HG03558 (cell line): ENCODE data around the gene HIC2.
"Not testable (repeated sequence)": the region's sequence is repeated elsewhere in the genome, so short reads cannot be mapped to it uniquely, and the experiment has no call there.

ENCODE experiments used
- ATAC-seq: cut with Tn5 transposase; IDR thresholded peaks from one replicate; pipeline ENCODE4 v1.9.1; 2021; ENCODE audit warnings: moderate number of reproducible peaks; ENCODE audit not compliant: unreplicated experiment; ENCODE audit errors: extremely low read depth

The HIC2 gene

GRCh38 chr22:21489149-21489680 lies 72.0 kb downstream of the HIC2 start:
- ATAC-seq: not testable (repeated sequence)

GRCh38 chr22:21490556-21490955 lies 73.4 kb downstream of the HIC2 start:
- not testable (repeated sequence) for ATAC-seq

- not testable (repeated sequence) for ATAC-seq
Measured at GRCh38 chr22:21492271-21492670, 75.1 kb downstream of the HIC2 start.

- not testable (repeated sequence) for ATAC-seq
Measured at GRCh38 chr22:21493789-21494782, 76.9 kb downstream of the HIC2 start.

GRCh38 chr22:21497984-21498383 lies 80.8 kb downstream of the HIC2 start:
- not testable (repeated sequence) for ATAC-seq

GRCh38 chr22:21498489-21498888 lies 81.3 kb downstream of the HIC2 start:
- ATAC-seq: not testable (repeated sequence)

GRCh38 chr22:21499623-21500506 lies 82.7 kb downstream of the HIC2 start:
- ATAC-seq: not testable (repeated sequence)
